ENCODE measurements around the gene CMKLR1.

DNA sequence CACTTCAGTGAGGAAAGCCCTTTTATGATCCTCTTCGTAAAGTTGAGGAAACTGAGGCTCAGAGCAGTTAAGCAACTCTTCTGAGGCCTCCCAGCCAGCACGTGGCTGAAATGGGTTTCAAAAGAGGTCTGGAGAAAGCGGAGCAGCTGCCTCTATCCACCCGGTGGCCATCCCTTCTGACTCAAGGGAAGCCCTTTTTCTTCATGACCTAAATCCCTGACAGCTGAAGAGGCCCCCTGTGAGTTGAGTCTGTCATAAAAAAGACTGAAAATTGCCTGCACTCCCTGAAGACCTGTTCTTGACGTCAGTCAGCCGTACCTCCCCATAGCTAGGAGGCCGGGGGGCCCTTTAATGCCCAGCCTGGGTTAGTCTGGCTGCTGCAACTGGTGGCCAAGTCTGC lies 10.7 kb downstream of the CMKLR1 start:
- TF ChIP-seq, protein P1, sequence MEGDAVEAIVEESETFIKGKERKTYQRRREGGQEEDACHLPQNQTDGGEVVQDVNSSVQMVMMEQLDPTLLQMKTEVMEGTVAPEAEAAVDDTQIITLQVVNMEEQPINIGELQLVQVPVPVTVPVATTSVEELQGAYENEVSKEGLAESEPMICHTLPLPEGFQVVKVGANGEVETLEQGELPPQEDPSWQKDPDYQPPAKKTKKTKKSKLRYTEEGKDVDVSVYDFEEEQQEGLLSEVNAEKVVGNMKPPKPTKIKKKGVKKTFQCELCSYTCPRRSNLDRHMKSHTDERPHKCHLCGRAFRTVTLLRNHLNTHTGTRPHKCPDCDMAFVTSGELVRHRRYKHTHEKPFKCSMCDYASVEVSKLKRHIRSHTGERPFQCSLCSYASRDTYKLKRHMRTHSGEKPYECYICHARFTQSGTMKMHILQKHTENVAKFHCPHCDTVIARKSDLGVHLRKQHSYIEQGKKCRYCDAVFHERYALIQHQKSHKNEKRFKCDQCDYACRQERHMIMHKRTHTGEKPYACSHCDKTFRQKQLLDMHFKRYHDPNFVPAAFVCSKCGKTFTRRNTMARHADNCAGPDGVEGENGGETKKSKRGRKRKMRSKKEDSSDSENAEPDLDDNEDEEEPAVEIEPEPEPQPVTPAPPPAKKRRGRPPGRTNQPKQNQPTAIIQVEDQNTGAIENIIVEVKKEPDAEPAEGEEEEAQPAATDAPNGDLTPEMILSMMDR (IDR thresholded peaks at IDR 0.05; ENCODE audit: insufficient read depth, low read depth, low read length) = no peak
- no peak for TF ChIP-seq EZH2 (IDR thresholded peaks at IDR 0.05; ENCODE audit: insufficient read depth, low read length)
